Uterine smooth muscle cell (primary cell): Measurements from ENCODE around the gene MMP15. TPM values are rescaled to one million over a fixed set of nuclear protein-coding genes. Genes with fewer than 3 reads are reported as not detected.

ENCODE experiments used
- total RNA-seq: library from RNA; depleted of rRNA; stranded (reverse); fragments of >200 nt; gene quantifications from 2 replicates; pipeline ENCODE4 v1.2.3, GENCODE V29; 2014

MMP15 gene
- 1.00 and 4.2 TPM in 2 replicates for total RNA-seq

DNA sequence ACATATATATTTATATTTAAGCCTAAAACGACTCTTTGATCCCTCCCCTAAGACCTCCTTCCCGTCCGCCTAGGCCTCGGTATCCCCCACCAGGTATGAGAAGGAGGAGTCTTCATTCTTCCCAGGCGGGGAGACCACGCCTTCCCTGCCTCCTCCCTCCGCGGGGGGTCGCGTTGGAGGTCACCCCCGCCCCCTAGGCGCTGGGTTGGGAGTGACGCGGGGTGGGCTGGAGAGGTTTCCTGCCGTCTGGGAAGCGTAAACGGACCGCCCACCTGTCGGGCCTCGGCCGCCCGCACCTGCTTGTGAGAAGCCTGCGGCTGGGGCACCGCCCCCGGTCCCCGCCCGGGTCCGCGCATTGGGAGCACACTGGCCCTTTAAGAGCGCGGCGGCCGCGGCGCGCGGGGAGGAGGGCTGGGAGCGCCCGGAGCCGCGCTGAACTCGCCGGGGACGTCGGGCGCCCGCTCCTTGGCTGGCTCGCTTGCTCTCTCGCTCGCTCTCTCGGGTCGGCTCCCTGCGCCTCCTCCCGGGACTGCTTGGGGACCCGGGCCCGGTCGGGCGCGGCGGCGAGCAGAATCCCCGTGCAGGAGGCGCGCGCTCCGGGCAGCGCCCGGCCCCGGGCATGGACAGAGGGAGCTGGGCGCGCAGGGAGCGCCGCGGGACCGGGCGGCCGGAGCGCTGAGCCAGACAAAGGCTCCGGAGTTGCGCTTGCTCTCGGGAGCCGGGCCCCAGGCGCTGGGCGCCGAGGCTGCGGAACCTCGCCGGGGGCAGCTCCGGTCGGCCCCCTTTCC is at the start of gene MMP15:
Gene MMP15 (plus strand): TSS at position 404 of the 788 bp plus-strand sequence. CDS start 597 bp downstream, outside the sequence.

GRCh38 chr16:57999971-58000705 is 25.4 kb upstream of the MMP15 start, which contains the start of gene ZNF319:
TSS of gene ZNF319 (minus strand) at chr16:58000672. CDS start at chr16:57998265, 2,407 bp downstream.

DNA sequence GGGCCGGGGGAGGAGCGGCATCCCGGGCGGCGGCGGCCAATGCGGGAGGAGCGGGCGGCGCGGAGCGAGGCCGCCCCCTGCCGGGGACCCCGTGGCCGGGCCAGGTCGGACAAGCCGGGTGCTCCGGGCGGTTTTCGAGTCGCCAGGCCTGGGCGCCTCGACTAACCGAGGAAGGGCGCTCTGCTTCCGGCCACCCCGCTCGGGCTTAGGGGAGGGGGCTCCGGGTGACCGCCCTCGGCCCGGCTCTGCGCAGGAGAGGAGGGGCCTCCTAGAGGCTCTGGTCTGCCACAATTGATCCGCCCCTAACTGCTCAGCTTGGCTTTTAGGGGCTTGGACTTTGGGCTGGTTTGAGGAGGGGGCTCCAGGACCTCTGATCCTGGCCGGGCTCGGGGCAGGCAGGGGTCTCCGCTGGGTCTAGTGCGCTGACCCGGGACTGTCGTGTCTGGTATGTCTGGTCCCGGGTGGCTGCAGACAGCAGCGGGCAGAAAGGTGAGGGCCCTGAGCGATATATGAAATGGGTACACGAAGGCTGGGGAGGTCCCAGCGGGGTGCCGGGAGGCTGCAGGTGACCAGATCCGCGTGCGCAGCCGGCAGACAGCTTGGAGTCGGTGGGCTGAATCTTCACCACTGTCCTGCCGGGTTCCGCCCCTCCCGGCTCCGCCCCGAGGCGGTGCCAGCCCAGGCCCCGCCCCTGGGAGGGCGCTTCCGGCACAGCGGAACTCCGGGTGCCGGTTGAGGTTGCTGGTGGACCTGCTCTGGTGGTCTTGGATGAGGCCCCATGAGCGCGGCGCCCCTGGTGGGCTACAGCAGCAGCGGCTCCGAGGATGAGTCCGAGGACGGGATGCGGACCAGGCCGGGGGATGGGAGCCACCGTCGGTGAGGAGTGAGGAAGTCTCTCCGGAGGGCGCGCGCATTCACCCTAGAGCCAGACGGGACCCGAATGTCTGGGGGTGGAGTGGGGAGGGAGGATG is 24.6 kb upstream of the MMP15 start, which contains the start of gene USB1:
Gene USB1 (plus strand): TSS at position 702 of the 971 bp plus-strand sequence. CDS start 77 bp downstream, at position 779.

Other genes starting within 250 kb of the MMP15 start
- 76.2 and 81.3 TPM in 2 replicates for gene KIFC3, start 223.3 kb upstream of the MMP15 start, total RNA-seq
- gene CNGB1, start 54.6 kb upstream of the MMP15 start, total RNA-seq, result not detected in 2 replicates
- gene ZNF319, start 25.1 kb upstream of the MMP15 start, total RNA-seq, result 2.8 and 3.1 TPM in 2 replicates
- gene USB1, start 24.3 kb upstream of the MMP15 start, total RNA-seq, result 30.6 and 32.0 TPM in 2 replicates
- gene CFAP20, start 103.6 kb downstream of the MMP15 start, total RNA-seq, result 29.5 and 43.5 TPM in 2 replicates
- 25.6 and 29.0 TPM in 2 replicates for gene CSNK2A2, start 172.4 kb downstream of the MMP15 start, total RNA-seq